WTC11 (cell line): Measurements from ENCODE around the gene LAMTOR2.
"Not testable (repeated sequence)": the region's sequence is repeated elsewhere in the genome, so short reads cannot be mapped to it uniquely, and the experiment has no call there.

Experiments
- CREM ChIP-seq: sonication (generic); formaldehyde crosslinking; IDR thresholded peaks from 2 replicates; pipeline ENCODE4 v1.8.1; 2022; ENCODE audit warnings: mild to moderate bottlenecking, missing genetic modification reagents, moderate library complexity
- GABPB1 ChIP-seq: sonication (generic); formaldehyde crosslinking; IDR thresholded peaks from 2 replicates; pipeline ENCODE4 v1.8.1; 2023; ENCODE audit warnings: mild to moderate bottlenecking, missing genetic modification reagents
- GTF2I ChIP-seq: fragments of 250-450 bp; sonication (Bioruptor Pico); conservative IDR thresholded peaks from 2 replicates; pipeline ENCODE4 v1.4.0; 2021; ENCODE audit warnings: mild to moderate bottlenecking
- NFE2L1 ChIP-seq: sonication (generic); formaldehyde crosslinking; IDR thresholded peaks from 2 replicates; pipeline ENCODE4 v1.8.1; 2023; ENCODE audit warnings: missing genetic modification reagents
- TP53 ChIP-seq: sonication (generic); formaldehyde crosslinking; IDR thresholded peaks from 2 replicates; pipeline ENCODE4 v1.8.1; 2023; ENCODE audit warnings: mild to moderate bottlenecking, missing genetic modification reagents
- TF ChIP-seq, protein P1 (sequence below): fragments of 200-600 bp; IDR thresholded peaks from 2 replicates; pipeline ENCODE4 v1.8.0; 2022; ENCODE audit warnings: antibody characterized with exemption
- TF ChIP-seq, protein P2 (sequence below): sonication (generic); formaldehyde crosslinking; IDR thresholded peaks from 2 replicates; pipeline ENCODE4 v1.8.1; 2023; ENCODE audit warnings: mild to moderate bottlenecking, missing genetic modification reagents, moderate library complexity
- TF ChIP-seq, protein P3 (sequence below): sonication (generic); formaldehyde crosslinking; IDR thresholded peaks from 2 replicates; pipeline ENCODE4 v1.8.1; 2022; ENCODE audit warnings: mild to moderate bottlenecking, missing genetic modification reagents, moderate library complexity, borderline replicate concordance
- TF ChIP-seq, protein P4 (sequence below): sonication (generic); formaldehyde crosslinking; IDR thresholded peaks from 2 replicates; pipeline ENCODE4 v1.8.0; 2022; ENCODE audit warnings: mild to moderate bottlenecking, missing genetic modification reagents
- TF ChIP-seq, protein P5 (sequence below): sonication (generic); formaldehyde crosslinking; IDR thresholded peaks from 2 replicates; pipeline ENCODE4 v1.8.0; 2022; ENCODE audit warnings: missing genetic modification reagents
- TF ChIP-seq, protein P6 (sequence below): sonication (generic); formaldehyde crosslinking; IDR thresholded peaks from 2 replicates; pipeline ENCODE4 v1.8.1; 2023; ENCODE audit warnings: mild to moderate bottlenecking, missing genetic modification reagents
- TF ChIP-seq, protein P7 (sequence below): sonication (generic); formaldehyde crosslinking; IDR thresholded peaks from 2 replicates; pipeline ENCODE4 v1.8.1; 2022; ENCODE audit warnings: low read depth, mild to moderate bottlenecking, moderate library complexity, missing genetic modification reagents, borderline replicate concordance
- TF ChIP-seq, protein P8 (sequence below): sonication (generic); formaldehyde crosslinking; IDR thresholded peaks from 2 replicates; pipeline ENCODE4 v1.8.0; 2022; ENCODE audit warnings: mild to moderate bottlenecking, missing genetic modification reagents

DNA sequence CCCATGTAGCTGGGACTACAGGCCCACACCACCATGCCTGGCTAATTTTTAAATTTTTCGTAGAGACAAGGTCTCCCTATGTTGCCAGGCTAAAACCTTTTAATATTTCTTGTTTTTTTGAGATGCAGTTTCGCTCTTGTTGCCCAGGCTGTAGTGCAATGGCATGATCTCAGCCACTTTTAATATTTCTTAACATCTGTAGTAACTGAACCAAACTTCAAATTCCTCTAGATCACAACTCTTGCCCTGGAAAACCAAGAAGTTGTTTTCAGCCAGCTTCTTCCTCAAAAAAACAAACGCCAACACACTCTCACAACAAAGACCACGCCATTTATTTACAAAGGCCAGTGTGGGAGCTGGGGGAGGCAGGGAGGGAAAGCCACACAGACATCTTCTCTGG is 19.6 kb upstream of the LAMTOR2 start:
- TF ChIP-seq, protein P1, sequence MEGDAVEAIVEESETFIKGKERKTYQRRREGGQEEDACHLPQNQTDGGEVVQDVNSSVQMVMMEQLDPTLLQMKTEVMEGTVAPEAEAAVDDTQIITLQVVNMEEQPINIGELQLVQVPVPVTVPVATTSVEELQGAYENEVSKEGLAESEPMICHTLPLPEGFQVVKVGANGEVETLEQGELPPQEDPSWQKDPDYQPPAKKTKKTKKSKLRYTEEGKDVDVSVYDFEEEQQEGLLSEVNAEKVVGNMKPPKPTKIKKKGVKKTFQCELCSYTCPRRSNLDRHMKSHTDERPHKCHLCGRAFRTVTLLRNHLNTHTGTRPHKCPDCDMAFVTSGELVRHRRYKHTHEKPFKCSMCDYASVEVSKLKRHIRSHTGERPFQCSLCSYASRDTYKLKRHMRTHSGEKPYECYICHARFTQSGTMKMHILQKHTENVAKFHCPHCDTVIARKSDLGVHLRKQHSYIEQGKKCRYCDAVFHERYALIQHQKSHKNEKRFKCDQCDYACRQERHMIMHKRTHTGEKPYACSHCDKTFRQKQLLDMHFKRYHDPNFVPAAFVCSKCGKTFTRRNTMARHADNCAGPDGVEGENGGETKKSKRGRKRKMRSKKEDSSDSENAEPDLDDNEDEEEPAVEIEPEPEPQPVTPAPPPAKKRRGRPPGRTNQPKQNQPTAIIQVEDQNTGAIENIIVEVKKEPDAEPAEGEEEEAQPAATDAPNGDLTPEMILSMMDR = not testable (repeated sequence)
- not testable (repeated sequence) for TF ChIP-seq TP53, GTF2I, GABPB1, NFE2L1, CREM (CRISPR knock-in tag)
- TF ChIP-seq, protein P2, sequence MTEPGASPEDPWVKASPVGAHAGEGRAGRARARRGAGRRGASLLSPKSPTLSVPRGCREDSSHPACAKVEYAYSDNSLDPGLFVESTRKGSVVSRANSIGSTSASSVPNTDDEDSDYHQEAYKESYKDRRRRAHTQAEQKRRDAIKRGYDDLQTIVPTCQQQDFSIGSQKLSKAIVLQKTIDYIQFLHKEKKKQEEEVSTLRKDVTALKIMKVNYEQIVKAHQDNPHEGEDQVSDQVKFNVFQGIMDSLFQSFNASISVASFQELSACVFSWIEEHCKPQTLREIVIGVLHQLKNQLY (CRISPR knock-in tag) = not testable (repeated sequence)
- TF ChIP-seq, protein P3, sequence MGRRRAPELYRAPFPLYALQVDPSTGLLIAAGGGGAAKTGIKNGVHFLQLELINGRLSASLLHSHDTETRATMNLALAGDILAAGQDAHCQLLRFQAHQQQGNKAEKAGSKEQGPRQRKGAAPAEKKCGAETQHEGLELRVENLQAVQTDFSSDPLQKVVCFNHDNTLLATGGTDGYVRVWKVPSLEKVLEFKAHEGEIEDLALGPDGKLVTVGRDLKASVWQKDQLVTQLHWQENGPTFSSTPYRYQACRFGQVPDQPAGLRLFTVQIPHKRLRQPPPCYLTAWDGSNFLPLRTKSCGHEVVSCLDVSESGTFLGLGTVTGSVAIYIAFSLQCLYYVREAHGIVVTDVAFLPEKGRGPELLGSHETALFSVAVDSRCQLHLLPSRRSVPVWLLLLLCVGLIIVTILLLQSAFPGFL (CRISPR knock-in tag) = not testable (repeated sequence)
- TF ChIP-seq, protein P4, sequence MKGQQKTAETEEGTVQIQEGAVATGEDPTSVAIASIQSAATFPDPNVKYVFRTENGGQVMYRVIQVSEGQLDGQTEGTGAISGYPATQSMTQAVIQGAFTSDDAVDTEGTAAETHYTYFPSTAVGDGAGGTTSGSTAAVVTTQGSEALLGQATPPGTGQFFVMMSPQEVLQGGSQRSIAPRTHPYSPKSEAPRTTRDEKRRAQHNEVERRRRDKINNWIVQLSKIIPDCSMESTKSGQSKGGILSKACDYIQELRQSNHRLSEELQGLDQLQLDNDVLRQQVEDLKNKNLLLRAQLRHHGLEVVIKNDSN = not testable (repeated sequence)
- TF ChIP-seq, protein P5, sequence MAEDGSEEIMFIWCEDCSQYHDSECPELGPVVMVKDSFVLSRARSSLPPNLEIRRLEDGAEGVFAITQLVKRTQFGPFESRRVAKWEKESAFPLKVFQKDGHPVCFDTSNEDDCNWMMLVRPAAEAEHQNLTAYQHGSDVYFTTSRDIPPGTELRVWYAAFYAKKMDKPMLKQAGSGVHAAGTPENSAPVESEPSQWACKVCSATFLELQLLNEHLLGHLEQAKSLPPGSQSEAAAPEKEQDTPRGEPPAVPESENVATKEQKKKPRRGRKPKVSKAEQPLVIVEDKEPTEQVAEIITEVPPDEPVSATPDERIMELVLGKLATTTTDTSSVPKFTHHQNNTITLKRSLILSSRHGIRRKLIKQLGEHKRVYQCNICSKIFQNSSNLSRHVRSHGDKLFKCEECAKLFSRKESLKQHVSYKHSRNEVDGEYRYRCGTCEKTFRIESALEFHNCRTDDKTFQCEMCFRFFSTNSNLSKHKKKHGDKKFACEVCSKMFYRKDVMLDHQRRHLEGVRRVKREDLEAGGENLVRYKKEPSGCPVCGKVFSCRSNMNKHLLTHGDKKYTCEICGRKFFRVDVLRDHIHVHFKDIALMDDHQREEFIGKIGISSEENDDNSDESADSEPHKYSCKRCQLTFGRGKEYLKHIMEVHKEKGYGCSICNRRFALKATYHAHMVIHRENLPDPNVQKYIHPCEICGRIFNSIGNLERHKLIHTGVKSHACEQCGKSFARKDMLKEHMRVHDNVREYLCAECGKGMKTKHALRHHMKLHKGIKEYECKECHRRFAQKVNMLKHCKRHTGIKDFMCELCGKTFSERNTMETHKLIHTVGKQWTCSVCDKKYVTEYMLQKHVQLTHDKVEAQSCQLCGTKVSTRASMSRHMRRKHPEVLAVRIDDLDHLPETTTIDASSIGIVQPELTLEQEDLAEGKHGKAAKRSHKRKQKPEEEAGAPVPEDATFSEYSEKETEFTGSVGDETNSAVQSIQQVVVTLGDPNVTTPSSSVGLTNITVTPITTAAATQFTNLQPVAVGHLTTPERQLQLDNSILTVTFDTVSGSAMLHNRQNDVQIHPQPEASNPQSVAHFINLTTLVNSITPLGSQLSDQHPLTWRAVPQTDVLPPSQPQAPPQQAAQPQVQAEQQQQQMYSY (CRISPR knock-in tag) = not testable (repeated sequence)
- TF ChIP-seq, protein P6, sequence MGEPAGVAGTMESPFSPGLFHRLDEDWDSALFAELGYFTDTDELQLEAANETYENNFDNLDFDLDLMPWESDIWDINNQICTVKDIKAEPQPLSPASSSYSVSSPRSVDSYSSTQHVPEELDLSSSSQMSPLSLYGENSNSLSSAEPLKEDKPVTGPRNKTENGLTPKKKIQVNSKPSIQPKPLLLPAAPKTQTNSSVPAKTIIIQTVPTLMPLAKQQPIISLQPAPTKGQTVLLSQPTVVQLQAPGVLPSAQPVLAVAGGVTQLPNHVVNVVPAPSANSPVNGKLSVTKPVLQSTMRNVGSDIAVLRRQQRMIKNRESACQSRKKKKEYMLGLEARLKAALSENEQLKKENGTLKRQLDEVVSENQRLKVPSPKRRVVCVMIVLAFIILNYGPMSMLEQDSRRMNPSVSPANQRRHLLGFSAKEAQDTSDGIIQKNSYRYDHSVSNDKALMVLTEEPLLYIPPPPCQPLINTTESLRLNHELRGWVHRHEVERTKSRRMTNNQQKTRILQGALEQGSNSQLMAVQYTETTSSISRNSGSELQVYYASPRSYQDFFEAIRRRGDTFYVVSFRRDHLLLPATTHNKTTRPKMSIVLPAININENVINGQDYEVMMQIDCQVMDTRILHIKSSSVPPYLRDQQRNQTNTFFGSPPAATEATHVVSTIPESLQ = not testable (repeated sequence)
- TF ChIP-seq, protein P7, sequence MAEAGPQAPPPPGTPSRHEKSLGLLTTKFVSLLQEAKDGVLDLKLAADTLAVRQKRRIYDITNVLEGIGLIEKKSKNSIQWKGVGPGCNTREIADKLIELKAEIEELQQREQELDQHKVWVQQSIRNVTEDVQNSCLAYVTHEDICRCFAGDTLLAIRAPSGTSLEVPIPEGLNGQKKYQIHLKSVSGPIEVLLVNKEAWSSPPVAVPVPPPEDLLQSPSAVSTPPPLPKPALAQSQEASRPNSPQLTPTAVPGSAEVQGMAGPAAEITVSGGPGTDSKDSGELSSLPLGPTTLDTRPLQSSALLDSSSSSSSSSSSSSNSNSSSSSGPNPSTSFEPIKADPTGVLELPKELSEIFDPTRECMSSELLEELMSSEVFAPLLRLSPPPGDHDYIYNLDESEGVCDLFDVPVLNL = not testable (repeated sequence)
- TF ChIP-seq, protein P8, sequence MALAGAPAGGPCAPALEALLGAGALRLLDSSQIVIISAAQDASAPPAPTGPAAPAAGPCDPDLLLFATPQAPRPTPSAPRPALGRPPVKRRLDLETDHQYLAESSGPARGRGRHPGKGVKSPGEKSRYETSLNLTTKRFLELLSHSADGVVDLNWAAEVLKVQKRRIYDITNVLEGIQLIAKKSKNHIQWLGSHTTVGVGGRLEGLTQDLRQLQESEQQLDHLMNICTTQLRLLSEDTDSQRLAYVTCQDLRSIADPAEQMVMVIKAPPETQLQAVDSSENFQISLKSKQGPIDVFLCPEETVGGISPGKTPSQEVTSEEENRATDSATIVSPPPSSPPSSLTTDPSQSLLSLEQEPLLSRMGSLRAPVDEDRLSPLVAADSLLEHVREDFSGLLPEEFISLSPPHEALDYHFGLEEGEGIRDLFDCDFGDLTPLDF (CRISPR knock-in tag) = not testable (repeated sequence)
